Astrocyte (in vitro differentiated cells and primary cell): ENCODE results near the gene MATR3. TPM values are rescaled to one million over a fixed set of nuclear protein-coding genes. Genes with fewer than 3 reads are reported as not detected.

ENCODE experiments used
- DNase-seq: peaks from one replicate; pipeline ENCODE4 v3.0.0-alpha.2; 2010; ENCODE audit warnings: low read depth
- FAIRE-seq: peaks from 2 replicates; lab custom pipeline; 2011; peaks lifted over from hg19 to GRCh38; lab: Jason Lieb, UNC
- H2AFZ ChIP-seq: 2 replicates; pipeline ENCODE4 v1.6.0; 2012; ENCODE audit warnings: low read depth, low read length, inconsistent platforms
- H3K27ac ChIP-seq: 2 replicates; pipeline ENCODE4 v1.5.1; 2011; ENCODE audit warnings: low read depth, low read length, inconsistent platforms
- H3K27me3 ChIP-seq: 2 replicates; pipeline ENCODE4 v1.6.0; 2011; ENCODE audit warnings: low read length, inconsistent platforms; ENCODE audit not compliant: insufficient read depth
- H3K36me3 ChIP-seq: 2 replicates; pipeline ENCODE4 v1.5.1; 2011; ENCODE audit warnings: low read length, inconsistent platforms; ENCODE audit not compliant: insufficient read depth
- H3K4me1 ChIP-seq: 2 replicates; pipeline ENCODE4 v1.5.1; 2011; ENCODE audit warnings: low read length, inconsistent platforms; ENCODE audit not compliant: insufficient read depth
- H3K4me2 ChIP-seq: 2 replicates; pipeline ENCODE4 v1.6.0; 2012; ENCODE audit warnings: low read length, inconsistent platforms
- H3K4me3 ChIP-seq: 2 replicates; pipeline ENCODE4 v1.5.1; 2011; ENCODE audit warnings: low read depth, mild to moderate bottlenecking, low read length, inconsistent platforms; ENCODE audit not compliant: insufficient read depth
- H3K79me2 ChIP-seq: 2 replicates; pipeline ENCODE4 v1.6.0; 2012; ENCODE audit warnings: mild to moderate bottlenecking, low read length, inconsistent platforms; ENCODE audit not compliant: insufficient read depth
- H3K9ac ChIP-seq: 2 replicates; pipeline ENCODE4 v1.6.0; 2012; ENCODE audit warnings: mild to moderate bottlenecking, low read length, inconsistent platforms
- H3K9me3 ChIP-seq: 2 replicates; pipeline ENCODE4 v1.5.1; 2012; ENCODE audit warnings: low read depth, mild to moderate bottlenecking, low read length, inconsistent platforms; ENCODE audit not compliant: insufficient read depth
- H4K20me1 ChIP-seq: 2 replicates; pipeline ENCODE4 v1.6.0; 2012; ENCODE audit warnings: low read length, inconsistent platforms; ENCODE audit not compliant: insufficient read depth
- H3K27ac Mint-ChIP-seq: one replicate; pipeline ENCODE4 v1.8.0; 2021; ENCODE audit warnings: mild to moderate bottlenecking, mixed read lengths; ENCODE audit not compliant: unreplicated experiment
- H3K27me3 Mint-ChIP-seq: one replicate; pipeline ENCODE4 v1.8.0; 2021; ENCODE audit warnings: low read depth, mixed read lengths; ENCODE audit not compliant: unreplicated experiment
- H3K36me3 Mint-ChIP-seq: one replicate; pipeline ENCODE4 v1.8.0; 2021; ENCODE audit warnings: low read depth, mixed read lengths; ENCODE audit not compliant: unreplicated experiment
- H3K4me1 Mint-ChIP-seq: one replicate; pipeline ENCODE4 v1.8.0; 2021; ENCODE audit warnings: low read depth, mixed read lengths; ENCODE audit not compliant: unreplicated experiment
- H3K4me3 Mint-ChIP-seq: one replicate; pipeline ENCODE4 v1.8.0; 2021; ENCODE audit warnings: mild to moderate bottlenecking, moderate library complexity, mixed read lengths; ENCODE audit not compliant: unreplicated experiment
- H3K9me3 Mint-ChIP-seq: one replicate; pipeline ENCODE4 v1.8.0; 2021; ENCODE audit warnings: mild to moderate bottlenecking, mixed read lengths; ENCODE audit not compliant: unreplicated experiment
- CTCF ChIP-seq: IDR thresholded peaks from 2 replicates; pipeline ENCODE4 v1.5.1; 2011; ENCODE audit warnings: low read depth, mild to moderate bottlenecking, inconsistent platforms, low read length, moderate library complexity; ENCODE audit not compliant: insufficient read depth
- EZH2 ChIP-seq: IDR thresholded peaks from 2 replicates; pipeline ENCODE4 v1.6.1; 2012; ENCODE audit warnings: mild to moderate bottlenecking, low read length, inconsistent platforms; ENCODE audit not compliant: insufficient read depth
- total RNA-seq: library from RNA; stranded (reverse); gene quantifications from 2 replicates; pipeline ENCODE4 v1.2.1, GENCODE V29; 2021

MATR3 gene
- total RNA-seq, 1 donor from 2014 or later = 126 TPM

GRCh38 chr5:139295346-139296057, 2.0 kb downstream of the MATR3 start:
- Histone ChIP-seq H3K4me2 (peak overlapping the region; percentile 84), H3K36me3 (no peaks in the 10 kb centered on the region), H3K27ac (peak overlapping the region; percentile 97), H3K4me3 (peak overlapping the region; percentile 96), H3K4me1 (peaks cover 11% of the 10 kb centered on the region), H3K27me3 (no peaks in the 10 kb centered on the region), H3K9ac (peak overlapping the region; percentile 100), H3K9me3 (no peaks in the 10 kb centered on the region), H3K79me2 (peaks cover 74% of the 10 kb centered on the region), H2AFZ (no peak overlapping the region), H4K20me1 (peaks cover 65% of the 10 kb centered on the region)
- DNase-seq (no peak), FAIRE-seq (no peak)
- peak overlapping the region; percentile 99 for H3K4me3 Mint-ChIP-seq
- peaks cover 3% of the 10 kb centered on the region for H3K36me3 Mint-ChIP-seq
- peak overlapping the region; percentile 98 for H3K27ac Mint-ChIP-seq
- H3K27me3 Mint-ChIP-seq = no peaks in the 10 kb centered on the region
- peaks cover 32% of the 10 kb centered on the region for H3K4me1 Mint-ChIP-seq
- no peaks in the 10 kb centered on the region for H3K9me3 Mint-ChIP-seq
- TF ChIP-seq CTCF = no peak
- no peak for TF ChIP-seq EZH2

- no peak for TF ChIP-seq EZH2
- peaks cover 72% of the 10 kb centered on the region for H4K20me1 ChIP-seq
- Mint-ChIP-seq H3K4me1 (peaks cover 32% of the 10 kb centered on the region), H3K9me3 (no peaks in the 10 kb centered on the region), H3K27me3 (no peaks in the 10 kb centered on the region), H3K4me3 (peak overlapping the region; percentile 99), H3K36me3 (peaks cover under 1% of the 10 kb centered on the region), H3K27ac (no peak overlapping the region)
- H3K27me3 ChIP-seq = no peaks in the 10 kb centered on the region
- DNase-seq = no peak
- no peaks in the 10 kb centered on the region for H3K36me3 ChIP-seq
- H3K27ac ChIP-seq = no peak overlapping the region
- peaks cover 81% of the 10 kb centered on the region for H3K79me2 ChIP-seq
- FAIRE-seq = no peak
- no peaks in the 10 kb centered on the region for H3K9me3 ChIP-seq
- H3K4me3 ChIP-seq = peak overlapping the region; percentile 96
- H3K4me2 ChIP-seq = peak overlapping the region; percentile 84
- H2AFZ ChIP-seq = no peak overlapping the region
- H3K9ac ChIP-seq = no peak overlapping the region
- peaks cover 11% of the 10 kb centered on the region for H3K4me1 ChIP-seq
These were observed 2.7 kb downstream of the MATR3 start for GRCh38 chr5:139296198-139296597.

GRCh38 chr5:139296862-139297326, 3.4 kb downstream of the MATR3 start:
- no peaks in the 10 kb centered on the region for H3K36me3 Mint-ChIP-seq
- Histone ChIP-seq H3K4me1 (peaks cover 11% of the 10 kb centered on the region), H4K20me1 (peaks cover 79% of the 10 kb centered on the region), H3K27ac (no peak overlapping the region), H3K36me3 (no peaks in the 10 kb centered on the region), H3K4me3 (no peak overlapping the region), H3K27me3 (no peaks in the 10 kb centered on the region), H2AFZ (no peak overlapping the region), H3K79me2 (peaks cover 88% of the 10 kb centered on the region), H3K9me3 (no peaks in the 10 kb centered on the region), H3K4me2 (peak overlapping the region; percentile 24), H3K9ac (no peak overlapping the region)
- peaks cover 37% of the 10 kb centered on the region for H3K4me1 Mint-ChIP-seq
- no peak for FAIRE-seq
- no peak for TF ChIP-seq EZH2
- no peak for TF ChIP-seq CTCF
- H3K9me3 Mint-ChIP-seq = no peaks in the 10 kb centered on the region
- H3K27ac Mint-ChIP-seq = peak overlapping the region; percentile 72
- H3K27me3 Mint-ChIP-seq = no peaks in the 10 kb centered on the region
- H3K4me3 Mint-ChIP-seq = peak overlapping the region; percentile 76
- no peak for DNase-seq
